ENCODE results near the gene ACOX1.

The ACOX1 gene

GRCh38 chr17:76000755-76001521 lies 22.0 kb upstream of the ACOX1 start, which contains the start of gene CDK3:
TSS of gene CDK3 (plus strand) at chr17:76000855. CDS start at chr17:76001426, 571 bp downstream.
- H3K9ac ChIP-seq (ENCODE audit: low read depth, low read length), result no peak within 1 kb of the TSS
- no peaks in the 10 kb centered on the region for H3K9me3 ChIP-seq (ENCODE audit: control insufficient read depth, insufficient read depth, low read length)
- no peaks in the 10 kb centered on the region for H3K36me3 ChIP-seq (ENCODE audit: insufficient read depth, low read length)
- H3K4me1 ChIP-seq (ENCODE audit: insufficient read depth, low read length), result peaks cover 5% of the 10 kb centered on the region; the same call in 1 of the 2 replicates

- Histone ChIP-seq H3K9me3 (ENCODE audit: control insufficient read depth, insufficient read depth, low read length) (no peaks in the 10 kb centered on the region), H3K9ac (ENCODE audit: low read depth, low read length) (no peak overlapping the region), H3K4me1 (ENCODE audit: insufficient read depth, low read length) (peaks cover 5% of the 10 kb centered on the region; the same call in 1 of the 2 replicates), H3K36me3 (ENCODE audit: insufficient read depth, low read length) (no peaks in the 10 kb centered on the region)
Measured at GRCh38 chr17:76000016-76000754, 21.2 kb upstream of the ACOX1 start.

GRCh38 chr17:75998327-75998795 lies 19.4 kb upstream of the ACOX1 start:
- Histone ChIP-seq H3K9ac (ENCODE audit: low read depth, low read length) (no peak overlapping the region), H3K36me3 (ENCODE audit: insufficient read depth, low read length) (no peaks in the 10 kb centered on the region), H3K9me3 (ENCODE audit: control insufficient read depth, insufficient read depth, low read length) (no peaks in the 10 kb centered on the region), H3K4me1 (ENCODE audit: insufficient read depth, low read length) (peaks cover 5% of the 10 kb centered on the region; the same call in 1 of the 2 replicates)

DNA sequence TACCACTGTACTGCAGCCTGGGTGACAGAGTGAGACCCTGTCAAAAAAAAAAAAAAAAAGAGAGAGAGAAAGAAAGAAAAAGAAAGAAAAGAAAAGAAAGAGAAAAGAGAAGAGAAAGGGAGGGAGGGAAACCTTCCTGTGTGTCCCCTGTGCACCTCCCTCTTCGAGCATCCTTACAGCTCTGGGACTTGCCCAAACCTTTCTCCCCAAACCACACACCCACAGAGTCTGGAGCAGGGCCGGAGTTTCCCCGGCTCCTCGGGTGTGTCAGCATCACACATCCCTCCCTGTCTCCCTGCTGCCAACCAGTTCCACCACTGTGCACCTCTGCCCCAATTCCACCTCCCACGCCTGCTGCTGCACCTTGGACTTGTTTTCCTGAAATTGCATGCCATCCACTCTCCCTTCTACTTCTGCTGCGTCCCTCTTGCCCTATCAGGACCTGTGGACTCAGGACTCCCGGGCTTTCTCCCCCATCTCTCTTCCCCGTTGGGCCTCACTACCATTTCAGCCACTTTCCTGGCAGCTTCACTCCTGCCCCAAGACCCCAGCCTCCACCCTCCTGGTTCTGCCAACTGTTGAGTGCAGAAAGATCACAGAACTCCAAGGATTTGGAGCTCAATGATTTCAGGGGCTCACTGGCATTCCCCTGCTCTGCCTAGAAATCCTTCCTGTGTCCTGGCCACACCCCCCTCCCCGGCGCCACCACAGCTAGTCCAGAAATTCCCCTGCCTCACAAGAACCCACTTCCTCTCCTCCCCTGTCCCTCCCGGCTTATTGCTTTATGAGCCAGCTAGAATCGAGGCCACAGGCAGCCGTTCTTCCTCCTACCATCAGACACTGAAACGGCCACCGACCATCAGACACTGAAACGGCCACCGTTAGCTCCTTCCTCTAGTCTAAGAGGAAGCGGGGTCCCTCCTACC lies 18.0 kb upstream of the ACOX1 start:
- Histone ChIP-seq H3K36me3 (ENCODE audit: insufficient read depth, low read length) (no peaks in the 10 kb centered on the region), H3K9me3 (ENCODE audit: control insufficient read depth, insufficient read depth, low read length) (no peaks in the 10 kb centered on the region), H3K9ac (ENCODE audit: low read depth, low read length) (no peak overlapping the region), H3K4me1 (ENCODE audit: insufficient read depth, low read length) (peaks cover 5% of the 10 kb centered on the region; the same call in 1 of the 2 replicates)

- H3K9me3 ChIP-seq (ENCODE audit: control insufficient read depth, insufficient read depth, low read length), result no peaks in the 10 kb centered on the region
- H3K36me3 ChIP-seq (ENCODE audit: insufficient read depth, low read length), result peaks cover 6% of the 10 kb centered on the region
- H3K4me1 ChIP-seq (ENCODE audit: insufficient read depth, low read length), result peaks cover 5% of the 10 kb centered on the region; the same call in 1 of the 2 replicates
- H3K9ac ChIP-seq (ENCODE audit: low read depth, low read length), result no peak overlapping the region
Measured at GRCh38 chr17:75995385-75995925, 16.5 kb upstream of the ACOX1 start.

GRCh38 chr17:75994802-75995370 lies 15.9 kb upstream of the ACOX1 start:
- H3K9ac ChIP-seq (ENCODE audit: low read depth, low read length), result no peak overlapping the region
- peaks cover 6% of the 10 kb centered on the region for H3K36me3 ChIP-seq (ENCODE audit: insufficient read depth, low read length)
- H3K9me3 ChIP-seq (ENCODE audit: control insufficient read depth, insufficient read depth, low read length), result no peaks in the 10 kb centered on the region
- H3K4me1 ChIP-seq (ENCODE audit: insufficient read depth, low read length), result peaks cover 5% of the 10 kb centered on the region; the same call in 1 of the 2 replicates

- Histone ChIP-seq H3K9me3 (ENCODE audit: control insufficient read depth, insufficient read depth, low read length) (no peaks in the 10 kb centered on the region), H3K36me3 (ENCODE audit: insufficient read depth, low read length) (peaks cover 6% of the 10 kb centered on the region), H3K4me1 (ENCODE audit: insufficient read depth, low read length) (no peaks in the 10 kb centered on the region), H3K9ac (ENCODE audit: low read depth, low read length) (no peak overlapping the region)
Measured at GRCh38 chr17:75991396-75991795, 12.4 kb upstream of the ACOX1 start.

- no peaks in the 10 kb centered on the region for H3K9me3 ChIP-seq (ENCODE audit: control insufficient read depth, insufficient read depth, low read length)
- H3K4me1 ChIP-seq (ENCODE audit: insufficient read depth, low read length), result peaks cover 18% of the 10 kb centered on the region
- no peak overlapping the region for H3K9ac ChIP-seq (ENCODE audit: low read depth, low read length)
- peaks cover 6% of the 10 kb centered on the region for H3K36me3 ChIP-seq (ENCODE audit: insufficient read depth, low read length)
Measured at GRCh38 chr17:75987041-75987440, 8.1 kb upstream of the ACOX1 start.

DNA sequence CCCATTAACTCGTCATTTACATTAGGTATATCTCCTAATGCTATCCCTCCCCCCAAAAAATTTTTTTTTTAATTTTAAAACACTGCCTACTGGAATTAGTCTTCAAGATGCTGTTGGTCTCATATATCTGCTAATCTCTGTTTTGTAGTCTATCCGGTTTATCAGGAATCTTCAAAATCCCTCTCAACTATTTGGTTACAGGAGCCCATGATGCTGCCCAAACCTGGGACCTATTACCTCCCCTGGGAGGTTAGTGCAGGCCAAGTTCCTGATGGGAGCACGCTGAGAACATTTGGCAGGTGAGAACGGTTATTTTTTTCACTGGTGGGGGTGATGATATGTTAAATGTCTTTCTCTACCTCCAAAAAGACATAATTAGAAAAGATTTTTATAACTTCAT lies 7.0 kb upstream of the ACOX1 start:
- H3K4me1 ChIP-seq (ENCODE audit: insufficient read depth, low read length), result peaks cover 25% of the 10 kb centered on the region

GRCh38 chr17:75983501-75984181 lies 4.7 kb upstream of the ACOX1 start:
- no peaks in the 10 kb centered on the region for H3K9me3 ChIP-seq (ENCODE audit: control insufficient read depth, insufficient read depth, low read length)
- peaks cover 25% of the 10 kb centered on the region for H3K4me1 ChIP-seq (ENCODE audit: insufficient read depth, low read length)
- H3K36me3 ChIP-seq (ENCODE audit: insufficient read depth, low read length), result no peaks in the 10 kb centered on the region
- H3K9ac ChIP-seq (ENCODE audit: low read depth, low read length), result peak overlapping the region; percentile 28; the same call in 1 of the 2 replicates

More for the DNA sequence above, 7.0 kb upstream of the ACOX1 start:
- H3K36me3 ChIP-seq (ENCODE audit: insufficient read depth, low read length), result no peaks in the 10 kb centered on the region
- H3K9ac ChIP-seq (ENCODE audit: low read depth, low read length), result no peak overlapping the region
- no peaks in the 10 kb centered on the region for H3K9me3 ChIP-seq (ENCODE audit: control insufficient read depth, insufficient read depth, low read length)

DNA sequence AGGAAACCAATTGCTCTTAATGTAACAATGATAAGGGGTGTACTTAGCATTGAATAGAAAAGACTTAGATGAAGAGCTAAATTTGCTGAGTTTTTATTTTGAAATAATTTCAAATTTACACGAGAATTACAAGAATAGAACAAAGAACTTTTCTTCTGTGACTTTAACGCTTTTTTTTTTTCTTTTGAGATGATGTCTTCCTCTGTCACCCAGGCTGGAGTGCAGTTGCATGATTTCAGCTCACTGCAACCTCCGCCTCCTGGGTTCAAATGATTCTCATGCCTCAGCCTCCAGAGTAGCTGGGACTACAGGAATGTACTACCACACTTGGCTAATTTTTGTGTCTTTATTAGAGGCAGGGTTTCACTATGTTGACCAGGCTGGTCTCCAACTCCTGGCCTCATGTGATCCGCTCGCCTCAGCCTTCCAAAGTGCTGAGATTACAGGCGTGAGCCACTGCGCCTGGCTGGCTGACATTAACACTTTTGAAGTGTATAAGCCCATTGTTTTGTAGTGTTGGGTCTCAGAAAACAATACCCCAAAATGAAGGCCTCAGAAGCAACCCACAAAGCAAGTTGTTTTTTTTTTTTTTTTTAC lies 2.2 kb upstream of the ACOX1 start:
- Histone ChIP-seq H3K4me1 (ENCODE audit: insufficient read depth, low read length) (peaks cover 27% of the 10 kb centered on the region), H3K9ac (ENCODE audit: low read depth, low read length) (no peak overlapping the region), H3K36me3 (ENCODE audit: insufficient read depth, low read length) (0 out of 2 replicates have a peak, but pooled peaks cover under 1% of the 10 kb centered on the region), H3K9me3 (ENCODE audit: control insufficient read depth, insufficient read depth, low read length) (no peaks in the 10 kb centered on the region)

DNA sequence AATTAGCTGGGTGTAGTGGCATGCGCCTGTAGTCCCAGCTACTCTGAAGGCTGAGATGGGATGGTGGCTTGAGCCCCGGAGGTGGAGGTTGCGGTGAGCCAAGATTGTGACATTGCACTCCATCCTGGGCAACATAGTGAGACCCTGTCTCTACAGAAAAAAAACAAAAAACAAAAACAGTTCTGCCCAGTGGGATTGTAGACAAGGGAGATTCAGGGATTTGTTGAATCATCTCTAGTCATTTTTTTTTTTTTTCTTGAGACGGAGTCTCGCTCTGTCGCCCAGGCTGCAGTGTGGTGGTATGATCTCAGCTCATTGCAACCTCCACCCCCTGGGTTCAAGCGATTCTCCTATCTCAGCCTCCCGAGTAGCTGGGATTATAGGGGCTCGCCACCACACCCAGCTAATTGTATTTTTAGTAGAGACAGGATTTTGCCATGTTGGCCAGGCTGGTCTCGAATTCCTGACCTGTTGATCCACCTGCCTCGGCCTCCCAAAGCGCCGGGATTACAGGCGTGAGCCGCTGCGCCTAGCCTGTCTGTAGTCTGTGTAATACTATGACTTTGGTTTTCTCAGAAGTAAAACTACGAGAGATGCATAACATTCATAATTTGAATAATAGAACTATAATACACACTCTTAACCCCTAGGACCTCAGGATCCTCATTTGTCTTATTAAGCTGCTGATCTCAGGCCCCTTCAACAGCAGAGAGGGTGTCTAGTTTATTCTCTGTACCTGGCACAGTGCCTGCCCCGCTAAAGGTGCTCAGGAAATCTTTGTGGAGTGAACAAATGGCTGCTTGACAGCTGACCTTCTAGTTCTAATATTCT lies 1.4 kb upstream of the ACOX1 start:
- peaks cover 30% of the 10 kb centered on the region for H3K4me1 ChIP-seq (ENCODE audit: insufficient read depth, low read length)
- peaks cover 4% of the 10 kb centered on the region; the same call in 1 of the 2 replicates for H3K36me3 ChIP-seq (ENCODE audit: insufficient read depth, low read length)
- peak overlapping the region; percentile 97 for H3K9ac ChIP-seq (ENCODE audit: low read depth, low read length)
- H3K9me3 ChIP-seq (ENCODE audit: control insufficient read depth, insufficient read depth, low read length), result no peaks in the 10 kb centered on the region
